ENCODE measurements around the gene ACO2.

DNA sequence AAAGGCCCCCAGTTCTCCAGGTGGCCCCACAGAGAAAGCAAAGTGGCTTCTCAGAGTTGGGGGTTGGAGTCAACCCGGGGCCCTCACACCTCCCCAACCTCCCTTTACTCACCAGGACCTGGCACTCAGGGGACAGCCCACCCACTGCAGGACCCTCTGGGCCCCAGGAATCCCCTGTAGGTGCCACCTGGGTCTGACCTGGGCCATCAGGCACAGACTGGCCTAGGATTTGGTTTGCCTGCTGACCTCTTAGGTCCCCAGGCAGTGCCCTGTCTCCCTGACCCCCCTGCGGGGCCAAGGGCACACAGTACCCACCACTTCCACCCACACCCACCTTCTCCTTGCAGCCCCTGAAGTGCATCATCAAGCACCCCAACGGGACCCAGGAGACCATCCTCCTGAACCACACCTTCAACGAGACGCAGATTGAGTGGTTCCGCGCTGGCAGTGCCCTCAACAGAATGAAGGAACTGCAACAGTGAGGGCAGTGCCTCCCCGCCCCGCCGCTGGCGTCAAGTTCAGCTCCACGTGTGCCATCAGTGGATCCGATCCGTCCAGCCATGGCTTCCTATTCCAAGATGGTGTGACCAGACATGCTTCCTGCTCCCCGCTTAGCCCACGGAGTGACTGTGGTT is 59.3 kb downstream of the ACO2 start:
- TF ChIP-seq, protein P1, sequence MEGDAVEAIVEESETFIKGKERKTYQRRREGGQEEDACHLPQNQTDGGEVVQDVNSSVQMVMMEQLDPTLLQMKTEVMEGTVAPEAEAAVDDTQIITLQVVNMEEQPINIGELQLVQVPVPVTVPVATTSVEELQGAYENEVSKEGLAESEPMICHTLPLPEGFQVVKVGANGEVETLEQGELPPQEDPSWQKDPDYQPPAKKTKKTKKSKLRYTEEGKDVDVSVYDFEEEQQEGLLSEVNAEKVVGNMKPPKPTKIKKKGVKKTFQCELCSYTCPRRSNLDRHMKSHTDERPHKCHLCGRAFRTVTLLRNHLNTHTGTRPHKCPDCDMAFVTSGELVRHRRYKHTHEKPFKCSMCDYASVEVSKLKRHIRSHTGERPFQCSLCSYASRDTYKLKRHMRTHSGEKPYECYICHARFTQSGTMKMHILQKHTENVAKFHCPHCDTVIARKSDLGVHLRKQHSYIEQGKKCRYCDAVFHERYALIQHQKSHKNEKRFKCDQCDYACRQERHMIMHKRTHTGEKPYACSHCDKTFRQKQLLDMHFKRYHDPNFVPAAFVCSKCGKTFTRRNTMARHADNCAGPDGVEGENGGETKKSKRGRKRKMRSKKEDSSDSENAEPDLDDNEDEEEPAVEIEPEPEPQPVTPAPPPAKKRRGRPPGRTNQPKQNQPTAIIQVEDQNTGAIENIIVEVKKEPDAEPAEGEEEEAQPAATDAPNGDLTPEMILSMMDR (IDR thresholded peaks at IDR 0.05) = no peak
- TF ChIP-seq POLR2AphosphoS5 (IDR thresholded peaks at IDR 0.05) = no peak
- TF ChIP-seq POLR2A (IDR thresholded peaks at IDR 0.05) = no peak

Data from upper lobe of left lung (tissue), 4 donors.